ENCODE measurements around the gene BLID. TPM values are rescaled to one million over a fixed set of nuclear protein-coding genes. Genes with fewer than 3 reads are reported as not detected.

BLID gene
- total and polyA plus RNA-seq, 2 of the 4 experiments (the other 2 are of a cell fraction): 0.24 to 30.8 TPM

DNA sequence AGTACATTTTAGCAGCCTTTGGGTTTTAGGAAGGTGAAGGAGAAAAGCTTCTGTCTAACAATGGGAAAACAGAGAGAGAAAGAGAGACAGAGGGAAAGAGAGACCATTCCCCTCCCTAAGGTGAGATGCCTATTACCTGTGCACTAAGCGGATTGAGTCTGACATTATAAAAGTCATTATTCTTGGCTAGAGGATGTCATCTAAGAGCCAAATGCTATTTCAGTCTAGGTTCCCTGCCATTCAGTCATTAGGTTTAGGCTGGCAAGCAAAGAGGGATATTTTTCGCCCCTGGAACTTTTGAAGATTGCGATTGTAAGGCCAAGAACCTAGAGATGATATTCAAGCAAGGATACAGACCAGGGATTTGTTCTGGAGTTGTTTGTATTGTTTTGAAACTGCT lies 7.2 kb downstream of the BLID start:
- H2BK120ac ChIP-seq (ENCODE audit: low read depth, low read length): no peak overlapping the region; the same call in 1 of the 2 replicates
- no peak overlapping the region for H2AK9ac ChIP-seq (replicated peaks; ENCODE audit: low read depth, low read length, poor library complexity)
- in situ Hi-C loops (cut with MboI; ENCODE audit: low sequenced_read_pairs) (loop anchor here (10.0 to 25.0 kb wide), 3 partner anchors 96 to 647 kb away; partner anchors contain the start of genes SORL1 and SORL1-AS1), dilution Hi-C loops (cut with HindIII; ENCODE audit: low sequenced_read_pairs, unreplicated experiment) (no loop called here), intact Hi-C loops (cut with micrococcal nuclease) (no loop called here)
- no peak overlapping the region for H2BK20ac ChIP-seq (ENCODE audit: low read depth, low read length)
- WGBS, 2 experiments (ENCODE audit: extremely low coverage in 2 of 2, insufficient read length in 1 of 2): 100% methylated on average over 2 of the region's 3 CpGs; no CpG with 5 or more reads in 1 of the 2 experiments
- H3K27ac ChIP-seq (ENCODE audit: insufficient read depth, low read length): no peak overlapping the region
- no peak overlapping the region for H2BK15ac ChIP-seq (ENCODE audit: low read depth, low read length)
- H3K9me3 ChIP-seq (ENCODE audit: control insufficient read depth, insufficient read depth, low read length): no peaks in the 10 kb centered on the region
- H3K9ac ChIP-seq (ENCODE audit: low read depth, low read length): no peak overlapping the region
- peaks cover 25% of the 10 kb centered on the region for H3K4me1 ChIP-seq (ENCODE audit: control insufficient read depth, insufficient read depth, low read length)
- TF ChIP-seq RAD21 (IDR thresholded peaks at IDR 0.05; ENCODE audit: low read length) (no peak), RCOR1 (IDR thresholded peaks at IDR 0.05; ENCODE audit: insufficient replicate concordance, low read length) (no peak), CHD1 (IDR thresholded peaks at IDR 0.05; ENCODE audit: low read depth, low read length) (no peak), BHLHE40 (IDR thresholded peaks at IDR 0.05; ENCODE audit: low read depth, low read length) (no peak), NFE2L2 (IDR thresholded peaks at IDR 0.05; ENCODE audit: low read depth, low read length) (no peak), RFX5 (IDR thresholded peaks at IDR 0.05; ENCODE audit: low read depth, low read length) (no peak), SMC3 (IDR thresholded peaks at IDR 0.05; ENCODE audit: low read depth, low read length) (no peak)
- TF ChIP-seq, protein P1, sequence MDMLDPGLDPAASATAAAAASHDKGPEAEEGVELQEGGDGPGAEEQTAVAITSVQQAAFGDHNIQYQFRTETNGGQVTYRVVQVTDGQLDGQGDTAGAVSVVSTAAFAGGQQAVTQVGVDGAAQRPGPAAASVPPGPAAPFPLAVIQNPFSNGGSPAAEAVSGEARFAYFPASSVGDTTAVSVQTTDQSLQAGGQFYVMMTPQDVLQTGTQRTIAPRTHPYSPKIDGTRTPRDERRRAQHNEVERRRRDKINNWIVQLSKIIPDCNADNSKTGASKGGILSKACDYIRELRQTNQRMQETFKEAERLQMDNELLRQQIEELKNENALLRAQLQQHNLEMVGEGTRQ (IDR thresholded peaks at IDR 0.05; ENCODE audit: low read depth, low read length): no peak
- TF ChIP-seq, protein P2, sequence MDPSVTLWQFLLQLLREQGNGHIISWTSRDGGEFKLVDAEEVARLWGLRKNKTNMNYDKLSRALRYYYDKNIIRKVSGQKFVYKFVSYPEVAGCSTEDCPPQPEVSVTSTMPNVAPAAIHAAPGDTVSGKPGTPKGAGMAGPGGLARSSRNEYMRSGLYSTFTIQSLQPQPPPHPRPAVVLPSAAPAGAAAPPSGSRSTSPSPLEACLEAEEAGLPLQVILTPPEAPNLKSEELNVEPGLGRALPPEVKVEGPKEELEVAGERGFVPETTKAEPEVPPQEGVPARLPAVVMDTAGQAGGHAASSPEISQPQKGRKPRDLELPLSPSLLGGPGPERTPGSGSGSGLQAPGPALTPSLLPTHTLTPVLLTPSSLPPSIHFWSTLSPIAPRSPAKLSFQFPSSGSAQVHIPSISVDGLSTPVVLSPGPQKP (IDR thresholded peaks at IDR 0.05; ENCODE audit: borderline replicate concordance, low read depth, low read length): no peak
- no peak overlapping the region; the same call in 1 of the 2 replicates for H4K5ac ChIP-seq (ENCODE audit: low read depth, low read length)
- no peak overlapping the region for H3K4ac ChIP-seq (ENCODE audit: low read depth, low read length)
- peaks cover 14% of the 10 kb centered on the region for H3K9me1 ChIP-seq (ENCODE audit: insufficient read depth, low read length)
- H2BK5ac ChIP-seq (ENCODE audit: low read depth, low read length, poor library complexity, severe bottlenecking): peak overlapping the region; percentile 51
- 0 out of 2 replicates have a peak overlapping the region, but pooled peaks have one; percentile 18 for H3K14ac ChIP-seq (replicated peaks; ENCODE audit: low read depth, low read length)
- H3K36me3 ChIP-seq (ENCODE audit: control insufficient read depth, insufficient read depth, low read length): peaks cover 37% of the 10 kb centered on the region
- DNase-seq (no peak), ATAC-seq (ENCODE audit: low read depth) (no peak)
- H2AK5ac ChIP-seq (ENCODE audit: low read depth, low read length): no peak overlapping the region
- H3K56ac ChIP-seq (ENCODE audit: extremely low read depth, insufficient read depth, low read length): no peak overlapping the region
- no peak overlapping the region for H4K91ac ChIP-seq (ENCODE audit: insufficient read depth, low read depth, low read length)
- no TSS peak for BruUV-seq (replicated peaks)
- no peak overlapping the region for H4K8ac ChIP-seq (ENCODE audit: low read depth in 2 of 2, low read length in 2 of 2)
- no peaks in the 10 kb centered on the region for H3K27me3 ChIP-seq (ENCODE audit: control insufficient read depth, insufficient read depth, low read length)
- peaks cover 59% of the 10 kb centered on the region for H4K20me1 ChIP-seq (ENCODE audit: insufficient read depth, low read length)
- peaks cover 4 to 76% of the 10 kb centered on the region in 2 experiments; a peak in 3 of 4 replicates for H3K79me1 ChIP-seq (ENCODE audit: low read depth in 1 of 2, low read length in 2 of 2)
- H3K4me2 ChIP-seq (ENCODE audit: low read depth, low read length): no peak overlapping the region
- H2AFZ ChIP-seq (replicated peaks; ENCODE audit: low read length, poor library complexity): no peak overlapping the region
- CTCF ChIA-PET: interaction anchor here (0.6 to 0.9 kb wide), 6 partner anchors 27 to 366 kb away, joined by 3 read pairs; no protein-coding TSS in a partner anchor
- no peak overlapping the region for H3K4me3 ChIP-seq (ENCODE audit: insufficient read depth, low read depth, low read length)
- H3K23ac ChIP-seq (ENCODE audit: low read depth, low read length): 0 out of 2 replicates have a peak overlapping the region, but pooled peaks have one; percentile 10
- POLR2A ChIA-PET (ENCODE audit: unreplicated experiment): interaction anchor here (0.6 kb wide), 2 partner anchors 8 to 20 kb away, joined by 3 to 9 read pairs; no protein-coding TSS in a partner anchor
- no peak overlapping the region; the same call in 1 of the 2 replicates for H3K18ac ChIP-seq (ENCODE audit: low read depth, low read length)
